H1 (cell line): ENCODE measurements around the gene PDE2A. TPM values are rescaled to one million over a fixed set of nuclear protein-coding genes. Genes with fewer than 3 reads are reported as not detected.

Experiments
- CTCF ChIA-PET: fragments of 300-600 bp; sonication (Branson Sonifier 250); formaldehyde crosslinking; loops from one replicate; lab custom pipeline; 2021; ENCODE audit not compliant: partially characterized antibody; lab: Charles Lee
- POLR2A ChIA-PET: fragments of 300-600 bp; sonication (Branson Sonifier 250); formaldehyde crosslinking; loops from one replicate; lab custom pipeline; 2021; ENCODE audit warnings: inconsistent platforms; ENCODE audit not compliant: partially characterized antibody; lab: Charles Lee
- DNase-seq, 2 experiments: peaks; one replicate each; pipeline versions ENCODE4 v3.0.0 to v3.0.0-alpha.2; 2010 to 2022; ENCODE audit warnings: low spot score in 2 of 2, low read depth in 1 of 2, mixed read lengths in 1 of 2
- FAIRE-seq: peaks from 2 replicates; lab custom pipeline; 2011; peaks lifted over from hg19 to GRCh38; lab: Jason Lieb, UNC
- H2AFZ ChIP-seq: 2 replicates; pipeline ENCODE4 v1.8.1; 2012; ENCODE audit warnings: low read length, inconsistent platforms
- H2AK5ac ChIP-seq: 2 replicates; pipeline ENCODE4 v1.6.1; 2013; ENCODE audit warnings: low read depth, low read length
- H2BK120ac ChIP-seq: replicated peaks from 2 replicates; pipeline ENCODE3; 2013; ENCODE audit warnings: low read depth, low read length, inconsistent platforms
- H2BK12ac ChIP-seq: 2 replicates; pipeline ENCODE4 v1.6.1; 2013; ENCODE audit warnings: low read depth, low read length
- H2BK15ac ChIP-seq: 2 replicates; pipeline ENCODE4 v1.6.1; 2013; ENCODE audit warnings: low read length
- H2BK20ac ChIP-seq: 2 replicates; pipeline ENCODE4 v1.6.1; 2013; ENCODE audit warnings: low read length
- H2BK5ac ChIP-seq: 2 replicates; pipeline ENCODE4 v1.6.1; 2013; ENCODE audit warnings: low read depth, low read length
- H3K14ac ChIP-seq: 2 replicates; pipeline ENCODE4 v1.6.1; 2013; ENCODE audit warnings: inconsistent platforms; ENCODE audit not compliant: insufficient read length
- H3K18ac ChIP-seq: 2 replicates; pipeline ENCODE4 v1.6.1; 2013; ENCODE audit warnings: low read length; ENCODE audit errors: extremely low read depth
- H3K23ac ChIP-seq: 2 replicates; pipeline ENCODE4 v1.6.1; 2013; ENCODE audit warnings: inconsistent platforms; ENCODE audit not compliant: insufficient read length
- H3K23me2 ChIP-seq: 2 replicates; pipeline ENCODE4 v1.6.1; 2013; ENCODE audit warnings: low read depth, low read length
- H3K27ac ChIP-seq: 2 replicates; pipeline ENCODE4 v1.6.1; 2011; ENCODE audit warnings: low read depth, low read length, inconsistent platforms
- H3K27me3 ChIP-seq, 4 experiments: replicated peaks in 1 of 4; 1 replicate in 1 of 4; 2 replicates in 3 of 4; pipeline versions ENCODE4 v1.6.1 to v1.8.1; 2011 to 2013; ENCODE audit warnings: low read length in 3 of 4, mild to moderate bottlenecking in 3 of 4, inconsistent platforms in 2 of 4, mixed read lengths in 2 of 4, moderate library complexity in 1 of 4; ENCODE audit not compliant: control insufficient read depth in 3 of 4, insufficient read depth in 3 of 4; ENCODE audit errors: extremely low read depth in 1 of 4
- H3K36me3 ChIP-seq, 4 experiments: 2 replicates each; pipeline versions ENCODE4 v1.6.1 to v1.8.1; 2011 to 2013; ENCODE audit warnings: mild to moderate bottlenecking in 4 of 4, low read length in 3 of 4, moderate library complexity in 2 of 4, control low read depth in 1 of 4, inconsistent platforms in 1 of 4; ENCODE audit not compliant: insufficient read depth in 4 of 4, control insufficient read depth in 2 of 4
- H3K4ac ChIP-seq: replicated peaks from 2 replicates; pipeline ENCODE3; 2013; ENCODE audit warnings: low read length, low read depth, mixed read lengths, inconsistent platforms; ENCODE audit not compliant: insufficient read length
- H3K4me1 ChIP-seq, 4 experiments: replicated peaks in 1 of 4; 1 replicate in 1 of 4; 2 replicates in 3 of 4; pipeline versions ENCODE4 v1.6.1 to v1.8.1; 2011 to 2013; ENCODE audit warnings: low read length in 3 of 4, inconsistent platforms in 2 of 4, mixed read lengths in 1 of 4; ENCODE audit not compliant: insufficient read depth in 4 of 4, control insufficient read depth in 3 of 4
- H3K4me2 ChIP-seq, 2 experiments: 2 replicates each; pipeline versions ENCODE4 v1.6.1 to v1.8.1; 2011 to 2013; ENCODE audit warnings: low read depth in 2 of 2, low read length in 2 of 2, control low read depth in 1 of 2, inconsistent platforms in 1 of 2, mild to moderate bottlenecking in 1 of 2; ENCODE audit not compliant: insufficient read depth in 1 of 2
- H3K4me3 ChIP-seq, 4 experiments: fragments of 200-600, 300-600 bp in 1 of 4; sonication (generic), shearing (Covaris generic), sonication (Bioruptor Twin) in 1 of 4; 2 replicates each; pipeline versions ENCODE4 v1.5.1 to v1.8.1; 2011 to 2016; ENCODE audit warnings: low read length in 4 of 4, low read depth in 3 of 4, control low read depth in 2 of 4, inconsistent platforms in 2 of 4, mild to moderate bottlenecking in 2 of 4, mixed read lengths in 1 of 4, moderate library complexity in 1 of 4; ENCODE audit not compliant: insufficient read depth in 2 of 4; ENCODE audit errors: extremely low read depth in 1 of 4
- H3K56ac ChIP-seq: replicated peaks from 2 replicates; pipeline ENCODE3; 2013; ENCODE audit warnings: low read depth, mild to moderate bottlenecking, mixed read lengths, low read length, inconsistent platforms; ENCODE audit not compliant: insufficient read length
- H3K79me1 ChIP-seq: 2 replicates; pipeline ENCODE4 v1.6.1; 2013; ENCODE audit warnings: low read depth, low read length, control low read depth
- H3K79me2 ChIP-seq, 2 experiments: 2 replicates each; pipeline versions ENCODE4 v1.6.1 to v1.8.1; 2012 to 2013; ENCODE audit warnings: low read length in 2 of 2, mild to moderate bottlenecking in 2 of 2, inconsistent platforms in 1 of 2; ENCODE audit not compliant: insufficient read depth in 2 of 2, control insufficient read depth in 1 of 2
- H3K9ac ChIP-seq, 4 experiments: replicated peaks in 1 of 4; 1 replicate in 1 of 4; 2 replicates in 3 of 4; pipeline versions ENCODE4 v1.6.1 to v1.8.1; 2011 to 2013; ENCODE audit warnings: low read depth in 3 of 4, low read length in 3 of 4, control low read depth in 2 of 4, mild to moderate bottlenecking in 2 of 4, moderate library complexity in 2 of 4, inconsistent platforms in 1 of 4; ENCODE audit errors: extremely low read depth in 1 of 4
- H3K9me3 ChIP-seq, 2 experiments: 2 replicates each; pipeline versions ENCODE4 v1.6.1 to v1.8.1; 2012 to 2013; ENCODE audit warnings: mild to moderate bottlenecking in 2 of 2, moderate library complexity in 2 of 2, control low read depth in 1 of 2, inconsistent platforms in 1 of 2, low read depth in 1 of 2, low read length in 1 of 2, mixed read lengths in 1 of 2; ENCODE audit not compliant: insufficient read depth in 2 of 2
- H4K20me1 ChIP-seq, 2 experiments: replicated peaks in 1 of 2; 2 replicates each; pipeline versions ENCODE3 to v1.8.1; 2011 to 2013; ENCODE audit warnings: inconsistent platforms in 2 of 2, low read length in 2 of 2, mild to moderate bottlenecking in 1 of 2; ENCODE audit not compliant: insufficient read depth in 2 of 2, control insufficient read depth in 1 of 2
- H4K5ac ChIP-seq: 2 replicates; pipeline ENCODE4 v1.6.1; 2013; ENCODE audit warnings: low read length, low read depth, mixed read lengths, inconsistent platforms; ENCODE audit not compliant: insufficient read length
- H4K8ac ChIP-seq: 2 replicates; pipeline ENCODE4 v1.8.0; 2013; ENCODE audit warnings: mild to moderate bottlenecking, moderate library complexity, low read length, inconsistent platforms; ENCODE audit not compliant: insufficient read depth; ENCODE audit errors: extremely low read depth
- H4K91ac ChIP-seq: replicated peaks from 2 replicates; pipeline ENCODE3; 2013; ENCODE audit warnings: low read length, mixed read lengths, inconsistent platforms; ENCODE audit not compliant: insufficient read length
- FOSL1 ChIP-seq: IDR thresholded peaks from 2 replicates; pipeline ENCODE4 v1.6.1; 2011; ENCODE audit warnings: mild to moderate bottlenecking, low read depth, low read length, moderate library complexity; ENCODE audit not compliant: insufficient read depth
- SIRT6 ChIP-seq: IDR thresholded peaks from one replicate; pipeline ENCODE4 v1.7.1; 2012; ENCODE audit warnings: low read length, inconsistent platforms
- WGBS, 2 experiments: shearing (Covaris generic) in 1 of 2; methylation state at CpG; one replicate each; pipeline versions ENCODE4 v1.1.6 to v1.1.7; 2013 to 2015; ENCODE audit warnings: low lambda C conversion rate in 2 of 2, mixed read lengths in 2 of 2, inconsistent platforms in 1 of 2, low coverage in 1 of 2, missing lambda C conversion rate in 1 of 2; ENCODE audit not compliant: insufficient replicate concordance in 2 of 2, insufficient coverage in 1 of 2, insufficient read length in 1 of 2; ENCODE audit errors: extremely low coverage in 1 of 2, missing lambda C conversion rate in 1 of 2; 5-methylcytosine and 5-hydroxymethylcytosine counted together
- polyA plus RNA-seq, 7 experiments: library from polyadenylated mRNA; depleted of rRNA in 3 of 7; stranded (reverse) in 5 of 7; unstranded in 2 of 7; fragments of >200 nt in 5 of 7; fragments of 200-250 nt in 2 of 7; gene quantifications; 1 replicate in 5 of 7; 2 replicates in 1 of 7; 4 replicates in 1 of 7; pipeline versions ENCODE4 v1.2.1 to v1.2.3, GENCODE V29; 2011 to 2013; ENCODE audit warnings: missing spikeins in 2 of 7, mixed read lengths in 2 of 7
- total RNA-seq: library from RNA; stranded (reverse); fragmentation: NEBNext Ultra II Directional; extraction: Animal tissue kit (Norgen Biotek cat#: 25700); gene quantifications from 2 replicates; pipeline ENCODE4 v1.2.1, GENCODE V29; 2021
- TF ChIP-seq, protein P1 (sequence below), 3 experiments: IDR thresholded peaks; 1 replicate in 2 of 3; 2 replicates in 1 of 3; pipeline versions ENCODE4 v1.5.1 to v1.6.1; 2011; ENCODE audit warnings: low read length in 3 of 3, mild to moderate bottlenecking in 3 of 3, inconsistent platforms in 2 of 3, low read depth in 1 of 3, moderate library complexity in 1 of 3; ENCODE audit not compliant: insufficient read depth in 1 of 3; ENCODE audit errors: control extremely low read depth in 1 of 3

PDE2A gene
- total and polyA plus RNA-seq, 2 of the 8 experiments (the other 6 are each of a cell fraction or from before 2014, with no cell fraction given): 3.4 to 7.1 TPM

DNA sequence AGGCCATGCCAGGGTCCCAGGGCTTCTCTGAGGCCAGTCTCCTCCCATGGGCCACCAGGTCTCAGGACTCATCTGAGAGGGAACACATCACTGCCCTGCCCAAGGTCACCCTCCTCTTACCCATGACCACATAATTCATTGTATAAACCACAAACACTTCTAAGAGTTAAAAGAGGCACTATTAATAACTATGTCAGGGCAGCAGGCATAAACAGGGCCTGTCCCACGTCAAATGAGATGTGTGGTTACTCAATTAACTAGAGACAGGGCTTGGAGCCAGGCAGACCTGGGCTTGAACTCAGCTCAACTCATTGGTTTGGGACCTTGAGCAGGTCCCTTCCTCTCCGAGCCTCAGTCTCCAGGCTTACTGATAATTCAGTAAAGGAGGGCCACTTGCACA is 44.9 kb upstream of the PDE2A start:
- H2BK12ac ChIP-seq: no peak overlapping the region
- no peak overlapping the region for H2AK5ac ChIP-seq
- H2BK5ac ChIP-seq: no peak overlapping the region
- ChIA-PET CTCF (interaction anchor here (0.9 kb wide), 1 partner anchor 35 kb away, joined by 3 read pairs; no protein-coding TSS in a partner anchor), POLR2A (no interaction called here)
- no peak overlapping the region for H3K23ac ChIP-seq
- H2BK120ac ChIP-seq: no peak overlapping the region
- no peak overlapping the region for H3K4me3 ChIP-seq
- H3K23me2 ChIP-seq: no peaks in the 10 kb centered on the region
- no peak overlapping the region for H3K4me2 ChIP-seq
- peaks cover 6 to 22% of the 10 kb centered on the region in 2 experiments for H4K20me1 ChIP-seq
- FAIRE-seq (no peak), DNase-seq (no peak)
- H2BK20ac ChIP-seq: no peak overlapping the region
- peaks cover 0 to 12% (median 5%) of the 10 kb centered on the region in 4 experiments; a peak in 6 of 7 replicates for H3K4me1 ChIP-seq
- no peak overlapping the region for H3K14ac ChIP-seq
- no peak overlapping the region for H3K18ac ChIP-seq
- H3K27me3 ChIP-seq: no peaks in the 10 kb centered on the region
- H2AFZ ChIP-seq: no peak overlapping the region
- peaks cover 20% of the 10 kb centered on the region; the same call in 1 of the 2 replicates for H3K79me1 ChIP-seq
- no peaks in the 10 kb centered on the region for H3K9me3 ChIP-seq
- TF ChIP-seq SIRT6: no peak
- TF ChIP-seq, protein P1, sequence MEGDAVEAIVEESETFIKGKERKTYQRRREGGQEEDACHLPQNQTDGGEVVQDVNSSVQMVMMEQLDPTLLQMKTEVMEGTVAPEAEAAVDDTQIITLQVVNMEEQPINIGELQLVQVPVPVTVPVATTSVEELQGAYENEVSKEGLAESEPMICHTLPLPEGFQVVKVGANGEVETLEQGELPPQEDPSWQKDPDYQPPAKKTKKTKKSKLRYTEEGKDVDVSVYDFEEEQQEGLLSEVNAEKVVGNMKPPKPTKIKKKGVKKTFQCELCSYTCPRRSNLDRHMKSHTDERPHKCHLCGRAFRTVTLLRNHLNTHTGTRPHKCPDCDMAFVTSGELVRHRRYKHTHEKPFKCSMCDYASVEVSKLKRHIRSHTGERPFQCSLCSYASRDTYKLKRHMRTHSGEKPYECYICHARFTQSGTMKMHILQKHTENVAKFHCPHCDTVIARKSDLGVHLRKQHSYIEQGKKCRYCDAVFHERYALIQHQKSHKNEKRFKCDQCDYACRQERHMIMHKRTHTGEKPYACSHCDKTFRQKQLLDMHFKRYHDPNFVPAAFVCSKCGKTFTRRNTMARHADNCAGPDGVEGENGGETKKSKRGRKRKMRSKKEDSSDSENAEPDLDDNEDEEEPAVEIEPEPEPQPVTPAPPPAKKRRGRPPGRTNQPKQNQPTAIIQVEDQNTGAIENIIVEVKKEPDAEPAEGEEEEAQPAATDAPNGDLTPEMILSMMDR (IDR thresholded peaks at IDR 0.05; ENCODE audit: control extremely low read depth in 1 of 3, insufficient read depth in 1 of 3, low read depth in 1 of 3, low read length in 3 of 3): no peak
- TF ChIP-seq FOSL1: no peak
- H4K5ac ChIP-seq: no peak overlapping the region
- H3K4ac ChIP-seq: no peak overlapping the region
- H3K27ac ChIP-seq: no peak overlapping the region
- 85% methylated on average over 2 of the region's 2 CpGs; no CpG with 5 or more reads in 1 of the 2 experiments for WGBS, 2 experiments
- peaks cover 0 to 6% (median 0%) of the 10 kb centered on the region in 4 experiments; a peak in 3 of 8 replicates for H3K36me3 ChIP-seq
- H2BK15ac ChIP-seq: no peak overlapping the region
- no peak overlapping the region for H4K8ac ChIP-seq
- H3K9ac ChIP-seq: no peak overlapping the region
- no peak overlapping the region for H4K91ac ChIP-seq
- peaks cover 0 to 31% of the 10 kb centered on the region in 2 experiments; a peak in 2 of 4 replicates for H3K79me2 ChIP-seq
- no peak overlapping the region for H3K56ac ChIP-seq
